SU-DHL-6 (cell line): ENCODE data around the gene SCUBE1.

Experiments used
- CTCF ChIP-seq: fragments of 200-600 bp; sonication (generic); IDR thresholded peaks from one replicate; pipeline ENCODE4 v1.5.1; 2017; ENCODE audit warnings: antibody characterized with exemption, mild to moderate bottlenecking, low read length, moderate library complexity; ENCODE audit not compliant: insufficient read depth, poor library complexity, severe bottlenecking
- EZH2phosphoT487 ChIP-seq: fragments of 200-600 bp; sonication (generic), shearing (Covaris generic); conservative IDR thresholded peaks from 2 replicates; pipeline ENCODE4 v1.6.1; 2018; ENCODE audit warnings: mild to moderate bottlenecking, antibody characterized with exemption, low read length, moderate library complexity, mixed read lengths

- no peak for TF ChIP-seq CTCF
- TF ChIP-seq EZH2phosphoT487 = no peak
These were observed 40.0 kb downstream of the SCUBE1 start for GRCh38 chr22:43303166-43303565.
